Mucosa of rectum (tissue), 2 donors: Measurements from ENCODE around the gene GPX5.
"Not testable (repeated sequence)": the region's sequence is repeated elsewhere in the genome, so short reads cannot be mapped to it uniquely, and the experiment has no call there.

Source experiments
- H3K27ac ChIP-seq, 2 donors: one replicate each; pipeline ENCODE4 v1.7.0; 2013; ENCODE audit warnings: inconsistent platforms in 2 of 2, low read depth in 2 of 2, low read length in 2 of 2
- H3K27me3 ChIP-seq, 2 donors: one replicate each; pipeline ENCODE4 v1.7.0; 2013; ENCODE audit warnings: low read length in 2 of 2; ENCODE audit not compliant: control insufficient read depth in 2 of 2, insufficient read depth in 2 of 2
- H3K36me3 ChIP-seq, 2 donors: one replicate each; pipeline ENCODE4 v1.7.0; 2013; ENCODE audit warnings: low read length in 2 of 2; ENCODE audit not compliant: control insufficient read depth in 2 of 2, insufficient read depth in 2 of 2
- H3K4me1 ChIP-seq, 2 donors: one replicate each; pipeline ENCODE4 v1.7.0; 2013; ENCODE audit warnings: low read length in 2 of 2, mild to moderate bottlenecking in 1 of 2; ENCODE audit not compliant: control insufficient read depth in 2 of 2, insufficient read depth in 2 of 2
- H3K4me3 ChIP-seq, 2 donors: one replicate each; pipeline ENCODE4 v1.7.0; 2013; ENCODE audit warnings: low read length in 2 of 2
- H3K9ac ChIP-seq, 2 donors: one replicate each; pipeline ENCODE4 v1.7.0; 2013; ENCODE audit warnings: low read length in 2 of 2, low read depth in 1 of 2, mild to moderate bottlenecking in 1 of 2
- H3K9me3 ChIP-seq, 2 donors: one replicate each; pipeline ENCODE4 v1.7.0; 2013; ENCODE audit warnings: low read length in 2 of 2; ENCODE audit not compliant: control insufficient read depth in 2 of 2
- donor health status: healthy.
- donor health status: Normal muscosa, but diverticular disease.

GPX5 gene

GRCh38 chr6:28512387-28512786 lies 13.3 kb upstream of the GPX5 start:
- not testable (repeated sequence) for H3K9ac ChIP-seq, H3K36me3 ChIP-seq, H3K4me3 ChIP-seq, H3K27ac ChIP-seq, H3K27me3 ChIP-seq, H3K9me3 ChIP-seq, H3K4me1 ChIP-seq

- Histone ChIP-seq H3K4me1 (no peaks in the 10 kb centered on the region), H3K9ac (no peak within 1 kb of the TSS), H3K4me3 (no peak within 1 kb of the TSS), H3K9me3 (no peaks in the 10 kb centered on the region), H3K27me3 (peaks cover 2 to 4% of the 10 kb centered on the region in 2 donors), H3K36me3 (no peaks in the 10 kb centered on the region), H3K27ac (no peak within 1 kb of the TSS)
Measured at GRCh38 chr6:28515676-28516075, 10.0 kb upstream of the GPX5 start, which contains the start of gene GPX6. Gene GPX6 (minus strand): TSS chr6:28515793. CDS start chr6:28515743, 50 bp downstream.

- Histone ChIP-seq H3K27me3 (peaks cover 2 to 4% of the 10 kb centered on the region in 2 donors), H3K9me3 (no peaks in the 10 kb centered on the region), H3K4me1 (no peaks in the 10 kb centered on the region), H3K9ac (no peak overlapping the region), H3K36me3 (no peaks in the 10 kb centered on the region), H3K4me3 (no peak overlapping the region), H3K27ac (no peak overlapping the region)
Measured at GRCh38 chr6:28517964-28518363, 7.7 kb upstream of the GPX5 start.

- Histone ChIP-seq H3K4me1 (no peaks in the 10 kb centered on the region), H3K4me3 (no peak overlapping the region), H3K9ac (no peak overlapping the region), H3K27me3 (peaks cover 0 to 2% of the 10 kb centered on the region in 2 donors), H3K9me3 (no peaks in the 10 kb centered on the region), H3K27ac (no peak overlapping the region), H3K36me3 (no peaks in the 10 kb centered on the region)
Measured at GRCh38 chr6:28522594-28523240, 3.0 kb upstream of the GPX5 start.

GRCh38 chr6:28523241-28523622 lies 2.4 kb upstream of the GPX5 start:
- Histone ChIP-seq H3K27me3 (peaks cover 0 to 2% of the 10 kb centered on the region in 2 donors), H3K36me3 (no peaks in the 10 kb centered on the region), H3K4me3 (no peak overlapping the region), H3K27ac (no peak overlapping the region), H3K4me1 (no peaks in the 10 kb centered on the region), H3K9me3 (no peaks in the 10 kb centered on the region), H3K9ac (no peak overlapping the region)

GRCh38 chr6:28530777-28531176 lies 5.1 kb downstream of the GPX5 start:
- no peak overlapping the region for H3K4me3 ChIP-seq
- H3K9ac ChIP-seq = no peak overlapping the region
- H3K36me3 ChIP-seq = no peaks in the 10 kb centered on the region
- H3K9me3 ChIP-seq = no peaks in the 10 kb centered on the region
- peaks cover 0 to 4% of the 10 kb centered on the region in 2 donors for H3K27me3 ChIP-seq
- no peak overlapping the region for H3K27ac ChIP-seq
- H3K4me1 ChIP-seq = no peaks in the 10 kb centered on the region

- Histone ChIP-seq H3K9ac (no peak overlapping the region), H3K9me3 (no peaks in the 10 kb centered on the region), H3K27me3 (peaks cover 0 to 7% of the 10 kb centered on the region in 2 donors), H3K27ac (no peak overlapping the region), H3K4me3 (no peak overlapping the region), H3K36me3 (no peaks in the 10 kb centered on the region), H3K4me1 (no peaks in the 10 kb centered on the region)
Measured at GRCh38 chr6:28531479-28532128, 5.9 kb downstream of the GPX5 start.

GRCh38 chr6:28534306-28534705 lies 8.6 kb downstream of the GPX5 start:
- Histone ChIP-seq H3K27ac (no peak overlapping the region), H3K9me3 (no peaks in the 10 kb centered on the region), H3K36me3 (no peaks in the 10 kb centered on the region), H3K4me1 (no peaks in the 10 kb centered on the region), H3K27me3 (peaks cover 3 to 7% of the 10 kb centered on the region in 2 donors), H3K9ac (no peak overlapping the region), H3K4me3 (no peak overlapping the region)

- Histone ChIP-seq H3K36me3 (no peaks in the 10 kb centered on the region), H3K27ac (no peak overlapping the region), H3K4me1 (no peaks in the 10 kb centered on the region), H3K4me3 (no peak overlapping the region), H3K27me3 (peaks cover 3 to 7% of the 10 kb centered on the region in 2 donors), H3K9me3 (no peaks in the 10 kb centered on the region), H3K9ac (no peak overlapping the region)
Measured at GRCh38 chr6:28534875-28535274, 9.2 kb downstream of the GPX5 start.

- H3K27me3 ChIP-seq = peaks cover 3% of the 10 kb centered on the region in 2 donors
- H3K4me1 ChIP-seq = no peaks in the 10 kb centered on the region
- no peak overlapping the region for H3K27ac ChIP-seq
- no peaks in the 10 kb centered on the region for H3K36me3 ChIP-seq
- no peaks in the 10 kb centered on the region for H3K9me3 ChIP-seq
- no peak overlapping the region for H3K4me3 ChIP-seq
- no peak overlapping the region for H3K9ac ChIP-seq
Measured at GRCh38 chr6:28537065-28537464, 11.4 kb downstream of the GPX5 start.
